Upper lobe of left lung (tissue), 4 donors: ENCODE results near the gene SKIL.
"Not testable (repeated sequence)": the region's sequence is repeated elsewhere in the genome, so short reads cannot be mapped to it uniquely, and the experiment has no call there.

Source experiments
- POLR2A ChIP-seq, 4 donors: fragments of 450-650 bp; IDR thresholded peaks; one replicate each; pipeline ENCODE4 v1.5.1; 2016 to 2017; ENCODE audit warnings: antibody characterized with exemption in 4 of 4, mild to moderate bottlenecking in 2 of 4
- TF ChIP-seq, protein P1 (sequence below), 6 experiments: fragments of 450-650 bp in 4 of 6; fragments of 200-600 bp in 2 of 6; sonication (generic) in 2 of 6; IDR thresholded peaks; one replicate each; pipeline ENCODE4 v1.5.1; 2016 to 2019; ENCODE audit warnings: antibody characterized with exemption in 6 of 6

DNA sequence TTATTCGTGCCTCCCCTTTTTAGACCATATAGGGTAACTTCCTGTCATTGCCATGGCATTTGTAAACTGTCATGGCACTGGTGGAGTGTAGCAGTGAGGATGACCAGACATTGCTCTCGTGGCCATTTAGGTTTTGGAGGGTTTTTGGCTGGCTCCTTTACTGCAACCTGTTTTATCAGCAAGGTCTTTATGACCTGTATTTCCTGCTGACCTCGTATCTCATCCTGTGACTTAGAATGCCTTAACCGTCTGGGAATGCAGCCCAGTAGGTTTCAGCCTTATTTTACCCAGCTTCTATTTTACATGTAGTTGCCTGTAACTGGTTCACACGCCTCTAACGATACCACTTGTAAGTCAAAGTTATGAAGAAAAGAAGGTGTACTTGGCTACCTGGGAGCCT, 13.7 kb upstream of the SKIL start:
- not testable (repeated sequence) for TF ChIP-seq POLR2A (IDR thresholded peaks at IDR 0.05)
- TF ChIP-seq, protein P1, sequence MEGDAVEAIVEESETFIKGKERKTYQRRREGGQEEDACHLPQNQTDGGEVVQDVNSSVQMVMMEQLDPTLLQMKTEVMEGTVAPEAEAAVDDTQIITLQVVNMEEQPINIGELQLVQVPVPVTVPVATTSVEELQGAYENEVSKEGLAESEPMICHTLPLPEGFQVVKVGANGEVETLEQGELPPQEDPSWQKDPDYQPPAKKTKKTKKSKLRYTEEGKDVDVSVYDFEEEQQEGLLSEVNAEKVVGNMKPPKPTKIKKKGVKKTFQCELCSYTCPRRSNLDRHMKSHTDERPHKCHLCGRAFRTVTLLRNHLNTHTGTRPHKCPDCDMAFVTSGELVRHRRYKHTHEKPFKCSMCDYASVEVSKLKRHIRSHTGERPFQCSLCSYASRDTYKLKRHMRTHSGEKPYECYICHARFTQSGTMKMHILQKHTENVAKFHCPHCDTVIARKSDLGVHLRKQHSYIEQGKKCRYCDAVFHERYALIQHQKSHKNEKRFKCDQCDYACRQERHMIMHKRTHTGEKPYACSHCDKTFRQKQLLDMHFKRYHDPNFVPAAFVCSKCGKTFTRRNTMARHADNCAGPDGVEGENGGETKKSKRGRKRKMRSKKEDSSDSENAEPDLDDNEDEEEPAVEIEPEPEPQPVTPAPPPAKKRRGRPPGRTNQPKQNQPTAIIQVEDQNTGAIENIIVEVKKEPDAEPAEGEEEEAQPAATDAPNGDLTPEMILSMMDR (IDR thresholded peaks at IDR 0.05): not testable (repeated sequence)
